ENCODE results near the gene OR1I1. TPM values are rescaled to one million over a fixed set of nuclear protein-coding genes. Genes with fewer than 3 reads are reported as not detected.
A peak's percentile ranks its signal among the peaks of the same experiment; 100 is the strongest.

The OR1I1 gene
- total RNA-seq, 1 experiment from 2014 or later: not detected

DNA sequence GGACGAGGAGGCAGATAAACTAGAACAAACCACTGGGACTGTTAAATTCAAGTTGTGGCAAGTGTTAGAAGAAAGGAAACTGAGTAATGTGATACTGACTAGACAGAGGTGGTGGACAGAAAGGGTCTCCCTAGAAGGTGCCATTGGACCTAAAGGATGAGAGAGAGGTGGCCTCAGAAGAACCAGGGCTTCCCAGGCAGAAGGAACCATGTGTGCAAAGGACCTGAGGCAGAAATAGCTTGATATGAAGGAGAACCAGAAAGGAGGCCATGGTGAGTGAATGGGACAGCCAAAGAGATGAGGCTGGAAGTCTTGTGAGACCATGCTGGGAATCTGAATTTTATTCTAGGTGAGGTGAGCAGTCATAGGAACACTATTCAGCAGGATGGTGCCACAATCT, 22.4 kb downstream of the OR1I1 start:
- H3K4me2 ChIP-seq: no peak overlapping the region
- no peak overlapping the region for H3K27ac ChIP-seq
- H3F3A ChIP-seq (ENCODE audit: insufficient read depth, low read depth): peaks cover 16% of the 10 kb centered on the region; the same call in 1 of the 2 replicates
- no peaks in the 10 kb centered on the region for H3K36me3 ChIP-seq (ENCODE audit: low read depth)
- ChIA-PET CTCF (no interaction called here), POLR2A (ENCODE audit: unreplicated experiment) (no interaction called here)
- peaks cover 15% of the 10 kb centered on the region for H3K9me3 ChIP-seq (ENCODE audit: insufficient read depth, low read depth)
- no peak for TF ChIP-seq EZH2 (IDR thresholded peaks at IDR 0.05; ENCODE audit: low read depth)
- no peak for TF ChIP-seq CTCF (conservative IDR thresholded peaks at IDR 0.05)
- no peak for DNase-seq
- H3K4me3 ChIP-seq: no peak overlapping the region
- H3K4me1 ChIP-seq (replicated peaks; ENCODE audit: insufficient read depth): peaks cover 10% of the 10 kb centered on the region; the same call in 1 of the 2 replicates
- H3K79me2 ChIP-seq (ENCODE audit: low read depth): no peaks in the 10 kb centered on the region
- H3K27me3 ChIP-seq (ENCODE audit: insufficient read depth, low read depth): no peaks in the 10 kb centered on the region
- H3K9me2 ChIP-seq (ENCODE audit: insufficient read depth): no peaks in the 10 kb centered on the region
- no peak overlapping the region for H2AFZ ChIP-seq
- BruUV-seq (replicated peaks): no TSS peak
- intact Hi-C loops (cut with micrococcal nuclease; ENCODE audit: unreplicated experiment): loop anchor here (10.0 kb wide), 1 partner anchor 150 kb away; no protein-coding TSS in a partner anchor
- no peaks in the 10 kb centered on the region for H4K20me1 ChIP-seq (ENCODE audit: insufficient read depth)

DNA sequence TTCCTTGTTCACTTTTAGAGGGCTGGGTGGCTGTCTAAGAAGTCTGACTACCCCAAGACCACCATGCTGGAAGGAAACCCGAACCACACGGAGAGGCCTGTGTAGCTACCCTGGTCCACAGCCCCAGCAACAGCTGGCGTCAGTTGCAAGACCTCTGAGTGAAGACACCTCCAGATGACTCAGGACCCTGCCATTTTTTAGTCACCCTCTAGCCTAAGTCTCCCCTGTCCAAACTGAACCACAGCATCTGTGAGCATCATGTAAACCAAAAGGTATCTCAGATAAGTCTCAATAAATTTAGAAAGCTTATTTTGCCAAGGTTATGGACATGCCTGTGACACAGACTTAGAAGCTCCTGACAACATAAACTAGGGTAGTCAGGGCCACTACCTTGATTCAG, 23.0 kb downstream of the OR1I1 start:
- ChIA-PET POLR2A (ENCODE audit: unreplicated experiment) (no interaction called here), CTCF (no interaction called here)
- Histone ChIP-seq H3K79me2 (ENCODE audit: low read depth) (no peaks in the 10 kb centered on the region), H3K4me1 (replicated peaks; ENCODE audit: insufficient read depth) (peaks cover 10% of the 10 kb centered on the region; the same call in 1 of the 2 replicates), H3F3A (ENCODE audit: insufficient read depth, low read depth) (peaks cover 16% of the 10 kb centered on the region; the same call in 1 of the 2 replicates), H3K9me2 (ENCODE audit: insufficient read depth) (no peaks in the 10 kb centered on the region), H3K27me3 (ENCODE audit: insufficient read depth, low read depth) (no peaks in the 10 kb centered on the region), H3K4me2 (no peak overlapping the region), H3K27ac (no peak overlapping the region), H3K36me3 (ENCODE audit: low read depth) (no peaks in the 10 kb centered on the region), H3K9me3 (ENCODE audit: insufficient read depth, low read depth) (peaks cover 15% of the 10 kb centered on the region), H2AFZ (no peak overlapping the region), H3K4me3 (no peak overlapping the region), H4K20me1 (ENCODE audit: insufficient read depth) (no peaks in the 10 kb centered on the region)
- intact Hi-C loops (cut with micrococcal nuclease; ENCODE audit: unreplicated experiment): loop anchor here (10.0 kb wide), 1 partner anchor 150 kb away; no protein-coding TSS in a partner anchor
- no peak for DNase-seq
- no TSS peak for BruUV-seq (replicated peaks)
- TF ChIP-seq CTCF (conservative IDR thresholded peaks at IDR 0.05): no peak

GRCh38 chr19:15107061-15108010, 25.3 kb downstream of the OR1I1 start, which contains the start of gene SYDE1:
TSS of gene SYDE1 (plus strand) at chr19:15107401. CDS start at chr19:15107434, 33 bp downstream.
- Histone ChIP-seq H3K4me3 (peak within 1 kb of the TSS; percentile 67), H3K27ac (no peak within 1 kb of the TSS), H3K27me3 (ENCODE audit: insufficient read depth, low read depth) (no peaks in the 10 kb centered on the region), H3K9me2 (ENCODE audit: insufficient read depth) (no peaks in the 10 kb centered on the region), H3K4me1 (replicated peaks; ENCODE audit: insufficient read depth) (peaks cover 10% of the 10 kb centered on the region; the same call in 1 of the 2 replicates), H3K79me2 (ENCODE audit: low read depth) (no peaks in the 10 kb centered on the region), H3K4me2 (peak within 1 kb of the TSS; percentile 81), H4K20me1 (ENCODE audit: insufficient read depth) (no peaks in the 10 kb centered on the region), H3K36me3 (ENCODE audit: low read depth) (no peaks in the 10 kb centered on the region), H3F3A (ENCODE audit: insufficient read depth, low read depth) (peaks cover 30% of the 10 kb centered on the region; the same call in 1 of the 2 replicates), H2AFZ (peak within 1 kb of the TSS; percentile 91), H3K9me3 (ENCODE audit: insufficient read depth, low read depth) (peaks cover 15% of the 10 kb centered on the region)
- intact Hi-C loops (cut with micrococcal nuclease; ENCODE audit: unreplicated experiment): loop anchor here (10.0 kb wide), 1 partner anchor 147 kb away; no protein-coding TSS in a partner anchor
- ChIA-PET CTCF (interaction anchor here (0.6 kb wide), 1 partner anchor 534 kb away, joined by 5 read pairs; no protein-coding TSS in a partner anchor), POLR2A (ENCODE audit: unreplicated experiment) (no interaction called here)
- DNase-seq: peak; percentile 56
- no TSS peak for BruUV-seq (replicated peaks)
- TF ChIP-seq CTCF (conservative IDR thresholded peaks at IDR 0.05) (no peak), EZH2 (IDR thresholded peaks at IDR 0.05; ENCODE audit: low read depth) (no peak)

Measured in PC-9 (cell line).